ENCODE results near the gene SLC8A2.

DNA sequence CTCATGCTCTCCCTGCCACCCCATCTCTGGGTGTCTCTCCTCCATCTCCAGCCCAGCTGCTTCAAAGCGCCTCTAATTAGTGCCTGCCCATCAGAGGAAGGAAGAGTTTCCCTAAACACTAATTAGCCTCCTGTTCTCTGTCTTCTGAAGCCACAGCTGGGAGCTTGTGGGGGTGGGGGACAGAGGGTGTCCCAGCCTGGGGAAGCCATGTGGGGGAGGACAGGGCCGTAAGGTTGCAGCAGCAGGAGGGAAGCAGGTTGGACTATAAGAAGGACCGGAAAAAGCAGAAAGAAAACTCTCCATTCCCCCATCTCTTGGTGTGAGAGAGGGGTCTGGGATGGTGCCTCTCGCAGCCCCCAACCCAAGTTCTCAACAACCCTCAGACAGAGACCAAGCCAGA lies 26.2 kb downstream of the SLC8A2 start:
- TF ChIP-seq, protein P1, sequence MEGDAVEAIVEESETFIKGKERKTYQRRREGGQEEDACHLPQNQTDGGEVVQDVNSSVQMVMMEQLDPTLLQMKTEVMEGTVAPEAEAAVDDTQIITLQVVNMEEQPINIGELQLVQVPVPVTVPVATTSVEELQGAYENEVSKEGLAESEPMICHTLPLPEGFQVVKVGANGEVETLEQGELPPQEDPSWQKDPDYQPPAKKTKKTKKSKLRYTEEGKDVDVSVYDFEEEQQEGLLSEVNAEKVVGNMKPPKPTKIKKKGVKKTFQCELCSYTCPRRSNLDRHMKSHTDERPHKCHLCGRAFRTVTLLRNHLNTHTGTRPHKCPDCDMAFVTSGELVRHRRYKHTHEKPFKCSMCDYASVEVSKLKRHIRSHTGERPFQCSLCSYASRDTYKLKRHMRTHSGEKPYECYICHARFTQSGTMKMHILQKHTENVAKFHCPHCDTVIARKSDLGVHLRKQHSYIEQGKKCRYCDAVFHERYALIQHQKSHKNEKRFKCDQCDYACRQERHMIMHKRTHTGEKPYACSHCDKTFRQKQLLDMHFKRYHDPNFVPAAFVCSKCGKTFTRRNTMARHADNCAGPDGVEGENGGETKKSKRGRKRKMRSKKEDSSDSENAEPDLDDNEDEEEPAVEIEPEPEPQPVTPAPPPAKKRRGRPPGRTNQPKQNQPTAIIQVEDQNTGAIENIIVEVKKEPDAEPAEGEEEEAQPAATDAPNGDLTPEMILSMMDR (IDR thresholded peaks at IDR 0.05) = no peak
- no peak for TF ChIP-seq POLR2A (IDR thresholded peaks at IDR 0.05)
